ENCODE data around the gene P2RY8. TPM values are rescaled to one million over a fixed set of nuclear protein-coding genes. Genes with fewer than 3 reads are reported as not detected.

Gene P2RY8
- total and polyA plus RNA-seq, 7 donors = 0.79 to 4.1 (median 1.5) TPM

GRCh38 chrX:1555370-1555769 is 18.4 kb upstream of the P2RY8 start:
- Histone ChIP-seq H3K9me3 (peaks cover 6% of the 10 kb centered on the region), H3K27me3 (ENCODE audit: insufficient read depth in 3 of 3, low read length in 2 of 3) (no peaks in the 10 kb centered on the region), H3K4me3 (no peak overlapping the region), H3K4me1 (no peaks in the 10 kb centered on the region), H3K27ac (no peak overlapping the region), H3K36me3 (ENCODE audit: insufficient read depth in 1 of 2, low read depth in 1 of 2) (no peaks in the 10 kb centered on the region)
- intact Hi-C loops (cut with DNase I) = no loop called here
- DNase-seq (no peak), ATAC-seq (no peak)
- no peak for TF ChIP-seq CTCF (IDR thresholded peaks at IDR 0.05)
- 92 to 95% (median 93%) methylated on average over 6 of the region's 6 CpGs for WGBS, 3 donors

DNA sequence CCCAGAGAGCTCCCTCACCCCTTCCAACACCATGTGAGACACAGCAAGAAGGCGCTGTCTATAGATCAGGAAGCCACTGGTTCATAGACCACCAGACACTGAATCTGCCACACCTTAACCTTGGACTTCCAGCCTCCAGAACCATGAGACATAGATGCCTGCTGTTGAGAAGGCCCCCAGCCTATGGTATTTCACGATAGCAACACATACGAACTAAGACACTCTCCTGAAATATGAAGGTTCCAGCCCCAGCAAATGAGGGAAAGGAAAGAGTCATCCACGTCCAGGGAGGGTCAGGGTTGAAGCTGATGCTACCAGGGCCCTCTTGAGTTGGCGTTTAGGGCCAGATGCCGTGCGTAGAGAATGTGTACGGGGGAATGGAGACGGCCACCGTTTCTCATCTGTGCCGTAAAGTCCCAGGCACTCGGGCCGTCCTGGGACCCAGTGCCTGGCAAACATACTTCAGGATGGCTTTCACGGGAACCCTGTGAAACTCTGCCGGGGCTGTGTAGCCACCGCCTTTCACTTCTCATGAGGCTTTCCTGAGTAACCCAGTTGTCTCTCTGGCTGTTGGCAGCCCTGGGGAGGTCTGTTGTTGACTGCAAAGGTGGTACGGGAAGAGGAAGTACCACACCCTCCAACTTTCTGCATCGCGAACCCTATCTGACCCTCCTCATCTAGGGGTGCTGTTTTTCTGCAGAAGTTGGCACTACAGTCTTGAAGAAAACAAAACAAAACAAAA is 17.7 kb upstream of the P2RY8 start:
- intact Hi-C loops (cut with DNase I) = no loop called here

DNA sequence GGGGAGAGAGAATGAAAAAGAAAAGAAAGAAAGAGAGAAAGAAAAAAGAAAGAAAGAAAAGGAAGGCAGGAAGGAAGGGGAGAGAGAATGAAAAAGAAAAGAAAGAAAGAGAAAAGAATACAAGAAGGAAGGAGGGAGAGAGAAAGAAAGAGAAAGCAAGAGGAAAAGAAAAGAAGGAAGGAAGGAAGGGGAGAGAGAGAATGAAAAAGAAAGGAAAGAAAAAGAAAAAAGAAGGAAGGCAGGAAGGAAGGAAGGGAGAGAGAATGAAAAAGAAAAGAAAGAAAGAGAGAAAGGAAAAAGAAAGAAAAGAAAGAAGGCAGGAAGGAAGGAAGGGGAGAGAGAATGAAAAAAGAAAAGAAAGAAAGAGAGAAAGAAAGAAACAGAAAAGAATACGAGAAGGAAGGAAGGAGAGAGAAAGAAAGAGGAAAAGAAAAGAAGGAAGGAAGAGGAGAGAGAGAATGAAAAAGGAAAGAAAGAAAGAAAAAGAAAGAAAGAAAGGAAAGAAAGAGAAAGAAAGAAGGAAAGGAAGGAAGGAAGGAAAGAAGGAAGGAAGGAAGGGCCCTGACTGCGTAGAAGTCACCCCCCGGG is 15.1 kb upstream of the P2RY8 start:
- ATAC-seq (no peak), DNase-seq (no peak)
- Histone ChIP-seq H3K4me1 (no peaks in the 10 kb centered on the region), H3K36me3 (ENCODE audit: insufficient read depth in 1 of 2, low read depth in 1 of 2) (no peaks in the 10 kb centered on the region), H3K27me3 (ENCODE audit: insufficient read depth in 3 of 3, low read length in 2 of 3) (no peaks in the 10 kb centered on the region), H3K9me3 (peaks cover 6% of the 10 kb centered on the region), H3K27ac (no peak overlapping the region), H3K4me3 (no peak overlapping the region)
- TF ChIP-seq CTCF (IDR thresholded peaks at IDR 0.05) = no peak
- intact Hi-C loops (cut with DNase I) = no loop called here
- 56 to 84% (median 80%) methylated on average over 3 of the region's 3 CpGs for WGBS, 3 donors

More for the DNA sequence above, 17.7 kb upstream of the P2RY8 start:
- Histone ChIP-seq H3K27me3 (ENCODE audit: insufficient read depth in 3 of 3, low read length in 2 of 3) (no peaks in the 10 kb centered on the region), H3K36me3 (ENCODE audit: insufficient read depth in 1 of 2, low read depth in 1 of 2) (no peaks in the 10 kb centered on the region), H3K9me3 (peaks cover 6% of the 10 kb centered on the region), H3K4me1 (no peaks in the 10 kb centered on the region), H3K4me3 (no peak overlapping the region), H3K27ac (no peak overlapping the region)
- ATAC-seq = no peak
- 75 to 83% (median 81%) methylated on average over 19 of the region's 19 CpGs for WGBS, 3 donors
- DNase-seq = no peak
- no peak for TF ChIP-seq CTCF (IDR thresholded peaks at IDR 0.05)

DNA sequence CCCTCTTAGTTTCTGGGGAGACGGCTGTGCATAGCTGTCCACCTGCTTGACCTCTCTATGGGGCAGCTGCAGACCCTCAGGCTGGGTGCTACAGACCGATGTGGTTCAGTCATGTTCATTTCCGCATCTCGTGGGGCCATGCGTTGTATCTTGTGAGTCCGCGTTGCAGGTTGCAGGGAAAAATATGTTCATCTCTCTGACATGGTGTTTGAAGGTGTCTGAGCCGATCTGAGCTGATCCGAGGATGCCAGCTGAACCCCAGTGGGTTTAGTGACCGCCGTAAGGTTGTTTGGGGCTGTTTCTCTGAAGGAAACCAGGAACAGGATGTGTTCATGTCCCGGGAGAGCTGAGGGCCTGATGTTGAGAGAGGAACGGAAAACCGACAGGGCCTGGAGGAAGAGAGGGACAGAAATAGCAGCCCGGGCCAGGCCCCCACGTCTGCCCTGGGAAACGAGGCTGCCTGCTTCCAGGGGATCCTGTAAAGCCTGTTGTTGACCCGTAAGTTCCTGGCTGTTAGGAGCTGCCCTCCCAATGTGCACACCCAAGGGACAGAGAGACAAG is 9.8 kb upstream of the P2RY8 start:
- no peak for TF ChIP-seq CTCF (IDR thresholded peaks at IDR 0.05)
- ATAC-seq (no peak), DNase-seq (no peak)
- H3K27me3 ChIP-seq (ENCODE audit: insufficient read depth in 3 of 3, low read length in 2 of 3) = no peaks in the 10 kb centered on the region
- WGBS, 3 donors = 54 to 67% (median 59%) methylated on average over 18 of the region's 18 CpGs
- no peaks in the 10 kb centered on the region for H3K36me3 ChIP-seq (ENCODE audit: insufficient read depth in 1 of 2, low read depth in 1 of 2)
- no peaks in the 10 kb centered on the region for H3K4me1 ChIP-seq
- no peaks in the 10 kb centered on the region for H3K9me3 ChIP-seq
- intact Hi-C loops (cut with DNase I) = no loop called here
- H3K4me3 ChIP-seq = no peak overlapping the region
- no peak overlapping the region for H3K27ac ChIP-seq
